NB4 (cell line): ENCODE data around the gene SEMA4A.

Experiments used
- CTCF ChIP-seq: IDR thresholded peaks from one replicate; pipeline ENCODE4 v1.5.1; 2012; ENCODE audit warnings: low read depth, low read length
- POLR2A ChIP-seq: IDR thresholded peaks from 2 replicates; pipeline ENCODE4 v1.6.1; 2011; ENCODE audit warnings: mild to moderate bottlenecking; ENCODE audit not compliant: insufficient read length; ENCODE audit errors: extremely low read depth

GRCh38 chr1:156136970-156137483, 16.4 kb upstream of the SEMA4A start:
- TF ChIP-seq CTCF (peak; percentile 23), POLR2A (no peak)
